OCI-LY1 (cell line): Measurements from ENCODE around the gene SIK2.

ENCODE experiments used
- H2AFZ ChIP-seq: fragments of 200-600 bp; sonication (generic), shearing (Covaris generic); 2 replicates; pipeline ENCODE4 v1.6.0; 2014; ENCODE audit warnings: antibody characterized with exemption, mild to moderate bottlenecking, low read length
- H3F3A ChIP-seq: fragments of 200-600 bp; sonication (generic), shearing (Covaris generic); 2 replicates; pipeline ENCODE4 v1.6.0; 2014; ENCODE audit warnings: mild to moderate bottlenecking, antibody characterized with exemption, low read length, moderate library complexity; ENCODE audit not compliant: insufficient read depth
- H3K27ac ChIP-seq: fragments of 200-600 bp; sonication (generic); 2 replicates; pipeline ENCODE4 v1.5.1; 2014; ENCODE audit warnings: low read length, mixed run types, mild to moderate bottlenecking, low read depth; ENCODE audit not compliant: poor library complexity, severe bottlenecking
- H3K27me3 ChIP-seq: fragments of 200-600 bp; sonication (generic); 2 replicates; pipeline ENCODE4 v1.6.0; 2014; ENCODE audit warnings: antibody characterized with exemption, mild to moderate bottlenecking, low read length, moderate library complexity; ENCODE audit not compliant: insufficient read depth
- H3K36me3 ChIP-seq: fragments of 200-600 bp; sonication (generic); 2 replicates; pipeline ENCODE4 v1.6.1; 2014; ENCODE audit warnings: mild to moderate bottlenecking, antibody characterized with exemption, low read length, moderate library complexity, mixed read lengths; ENCODE audit not compliant: insufficient read depth
- H3K4me1 ChIP-seq: fragments of 200-600 bp; sonication (generic); 2 replicates; pipeline ENCODE4 v1.5.1; 2014; ENCODE audit warnings: mild to moderate bottlenecking, low read length, moderate library complexity; ENCODE audit not compliant: insufficient read depth, severe bottlenecking
- H3K4me2 ChIP-seq: fragments of 200-600 bp; sonication (generic), shearing (Covaris generic); 2 replicates; pipeline ENCODE4 v1.6.1; 2014; ENCODE audit warnings: low read length
- H3K4me3 ChIP-seq: fragments of 200-600 bp; sonication (generic); 2 replicates; pipeline ENCODE4 v1.5.1; 2014; ENCODE audit warnings: low read length, low read depth, mild to moderate bottlenecking, mixed read lengths; ENCODE audit not compliant: poor library complexity, severe bottlenecking
- H3K79me2 ChIP-seq: fragments of 200-600 bp; shearing (Covaris generic); 2 replicates; pipeline ENCODE4 v1.6.1; 2016; ENCODE audit warnings: mixed run types, low read length, mixed read lengths; ENCODE audit not compliant: insufficient read depth
- H3K9ac ChIP-seq: fragments of 200-600 bp; sonication (generic), shearing (Covaris generic); 2 replicates; pipeline ENCODE4 v1.6.1; 2014; ENCODE audit warnings: mild to moderate bottlenecking, low read length, mixed read lengths
- H3K9me2 ChIP-seq: fragments of 200-600 bp; sonication (generic), shearing (Covaris generic); 2 replicates; pipeline ENCODE4 v1.6.1; 2014; ENCODE audit warnings: low read depth, mild to moderate bottlenecking, low read length, mixed read lengths
- H3K9me3 ChIP-seq: fragments of 200-600 bp; shearing (Covaris generic); 2 replicates; pipeline ENCODE4 v1.6.1; 2014; ENCODE audit warnings: low read length, mixed read lengths
- H4K20me1 ChIP-seq: fragments of 200-600 bp; sonication (generic), shearing (Covaris generic); 2 replicates; pipeline ENCODE4 v1.6.0; 2016; ENCODE audit warnings: mild to moderate bottlenecking, low read length; ENCODE audit not compliant: insufficient read depth
- EZH2 ChIP-seq: fragments of 200-600 bp; sonication (generic), shearing (Covaris generic); IDR thresholded peaks from 2 replicates; pipeline ENCODE4 v1.8.0; 2017; ENCODE audit warnings: borderline replicate concordance, mixed run types, mild to moderate bottlenecking, antibody characterized with exemption, low read length, moderate library complexity, mixed read lengths
- TF ChIP-seq, protein P1 (sequence below): fragments of 200-600 bp; sonication (generic), shearing (Covaris generic); IDR thresholded peaks from 2 replicates; pipeline ENCODE4 v1.5.1; 2017; ENCODE audit warnings: mild to moderate bottlenecking, antibody characterized with exemption, low read length, moderate library complexity, mixed read lengths

Gene SIK2

GRCh38 chr11:111696556-111696955, 94.3 kb downstream of the SIK2 start:
- Histone ChIP-seq H3K9me2 (no peaks in the 10 kb centered on the region), H3K4me3 (no peak overlapping the region), H4K20me1 (no peaks in the 10 kb centered on the region), H3K9ac (no peak overlapping the region), H2AFZ (no peak overlapping the region), H3K4me2 (no peak overlapping the region), H3F3A (no peaks in the 10 kb centered on the region), H3K9me3 (no peaks in the 10 kb centered on the region), H3K36me3 (peaks cover 4% of the 10 kb centered on the region; the same call in 1 of the 2 replicates), H3K79me2 (no peaks in the 10 kb centered on the region), H3K4me1 (peaks cover 13% of the 10 kb centered on the region), H3K27ac (no peak overlapping the region), H3K27me3 (no peaks in the 10 kb centered on the region)
- no peak for TF ChIP-seq EZH2
- TF ChIP-seq, protein P1, sequence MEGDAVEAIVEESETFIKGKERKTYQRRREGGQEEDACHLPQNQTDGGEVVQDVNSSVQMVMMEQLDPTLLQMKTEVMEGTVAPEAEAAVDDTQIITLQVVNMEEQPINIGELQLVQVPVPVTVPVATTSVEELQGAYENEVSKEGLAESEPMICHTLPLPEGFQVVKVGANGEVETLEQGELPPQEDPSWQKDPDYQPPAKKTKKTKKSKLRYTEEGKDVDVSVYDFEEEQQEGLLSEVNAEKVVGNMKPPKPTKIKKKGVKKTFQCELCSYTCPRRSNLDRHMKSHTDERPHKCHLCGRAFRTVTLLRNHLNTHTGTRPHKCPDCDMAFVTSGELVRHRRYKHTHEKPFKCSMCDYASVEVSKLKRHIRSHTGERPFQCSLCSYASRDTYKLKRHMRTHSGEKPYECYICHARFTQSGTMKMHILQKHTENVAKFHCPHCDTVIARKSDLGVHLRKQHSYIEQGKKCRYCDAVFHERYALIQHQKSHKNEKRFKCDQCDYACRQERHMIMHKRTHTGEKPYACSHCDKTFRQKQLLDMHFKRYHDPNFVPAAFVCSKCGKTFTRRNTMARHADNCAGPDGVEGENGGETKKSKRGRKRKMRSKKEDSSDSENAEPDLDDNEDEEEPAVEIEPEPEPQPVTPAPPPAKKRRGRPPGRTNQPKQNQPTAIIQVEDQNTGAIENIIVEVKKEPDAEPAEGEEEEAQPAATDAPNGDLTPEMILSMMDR: no peak

DNA sequence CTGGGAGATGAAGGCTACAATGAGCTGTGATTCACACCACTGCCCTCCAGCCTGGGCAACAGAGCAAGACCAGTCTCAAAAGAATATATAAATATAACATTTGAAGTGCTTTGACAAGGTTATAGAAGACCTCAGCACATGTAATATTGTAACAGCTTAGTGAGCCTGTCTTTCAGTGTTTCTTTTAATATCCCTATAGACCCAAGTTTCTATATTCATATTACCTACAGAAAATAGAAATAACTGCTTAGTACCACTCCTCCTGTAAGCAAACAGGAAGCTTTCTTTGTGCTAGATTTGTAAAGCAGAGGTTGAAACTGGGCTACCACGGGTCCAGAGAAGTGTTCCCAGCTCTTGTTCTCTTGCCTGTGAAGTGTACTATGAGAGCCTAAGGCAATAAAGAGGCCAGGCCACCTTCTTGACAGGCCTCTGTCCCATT, 95.7 kb downstream of the SIK2 start:
- peaks cover 13% of the 10 kb centered on the region for H3K4me1 ChIP-seq
- no peaks in the 10 kb centered on the region for H3K27me3 ChIP-seq
- H3K4me2 ChIP-seq: no peak overlapping the region
- H3K79me2 ChIP-seq: no peaks in the 10 kb centered on the region
- H3K4me3 ChIP-seq: no peak overlapping the region
- no peaks in the 10 kb centered on the region for H3K9me2 ChIP-seq
- TF ChIP-seq EZH2: no peak
- TF ChIP-seq, protein P1: no peak
- H3K9ac ChIP-seq: no peak overlapping the region
- no peaks in the 10 kb centered on the region for H3F3A ChIP-seq
- H2AFZ ChIP-seq: no peak overlapping the region
- H3K36me3 ChIP-seq: peaks cover 9% of the 10 kb centered on the region; the same call in 1 of the 2 replicates
- no peaks in the 10 kb centered on the region for H3K9me3 ChIP-seq
- H4K20me1 ChIP-seq: no peaks in the 10 kb centered on the region
- H3K27ac ChIP-seq: peak overlapping the region; percentile 16

DNA sequence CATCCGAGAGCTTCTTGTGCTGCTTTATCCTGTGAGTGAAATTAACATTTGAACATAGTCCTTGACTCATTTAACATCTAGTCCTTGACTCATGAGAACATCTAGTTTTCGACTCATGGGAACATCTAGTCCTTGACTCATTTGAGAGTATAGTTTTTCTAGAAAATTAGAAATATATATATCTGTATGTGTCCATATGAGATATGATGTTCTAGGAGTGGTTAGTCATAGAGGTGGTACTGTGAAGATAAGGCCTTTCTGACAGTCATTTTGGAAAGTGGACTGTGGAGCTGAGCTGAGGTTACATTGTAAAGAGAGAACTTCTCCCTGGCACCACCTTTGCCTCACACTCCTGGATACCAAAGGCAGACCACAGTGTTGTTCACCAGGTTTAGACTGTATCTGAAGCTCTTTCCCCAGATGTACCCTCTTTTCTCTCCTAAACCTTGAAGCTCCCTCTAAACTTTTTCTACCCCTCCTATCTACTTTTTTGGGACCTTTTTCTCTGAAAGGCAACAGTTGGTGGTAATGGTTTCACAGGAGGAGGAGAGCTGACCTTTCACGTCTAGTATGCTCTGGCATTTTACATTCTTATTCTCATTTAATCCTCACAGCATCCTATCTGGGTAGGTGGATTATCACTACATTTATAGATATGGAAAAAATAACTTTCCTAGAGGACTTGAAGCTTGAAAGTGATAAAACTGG, 96.8 kb downstream of the SIK2 start:
- TF ChIP-seq EZH2: no peak
- TF ChIP-seq, protein P1: no peak
- Histone ChIP-seq H3K27me3 (no peaks in the 10 kb centered on the region), H2AFZ (no peak overlapping the region), H3F3A (no peaks in the 10 kb centered on the region), H4K20me1 (no peaks in the 10 kb centered on the region), H3K9ac (no peak overlapping the region), H3K79me2 (no peaks in the 10 kb centered on the region), H3K9me3 (no peaks in the 10 kb centered on the region), H3K36me3 (peaks cover 19% of the 10 kb centered on the region; the same call in 1 of the 2 replicates), H3K4me3 (no peak overlapping the region), H3K4me1 (peaks cover 13% of the 10 kb centered on the region), H3K27ac (no peak overlapping the region), H3K9me2 (no peaks in the 10 kb centered on the region), H3K4me2 (no peak overlapping the region)
